Measurements from ENCODE around the gene GPR27. TPM values are rescaled to one million over a fixed set of nuclear protein-coding genes. Genes with fewer than 3 reads are reported as not detected.

Gene GPR27
- total RNA-seq, 3 donors from 2014 or later (not counting 1 experiment from before 2014, with no cell fraction given), result 0.14 to 2.8 TPM; not detected in 1

- Mint-ChIP-seq H3K4me3 (no peak overlapping the region), H3K27ac (no peak overlapping the region), H3K9me3 (peaks cover 4 to 12% of the 10 kb centered on the region in 2 donors), H3K36me3 (peaks cover 23% of the 10 kb centered on the region), H3K27me3 (ENCODE audit: low read depth in 2 of 2) (peaks cover 19 to 37% of the 10 kb centered on the region in 2 donors), H3K4me1 (no peaks in the 10 kb centered on the region)
- Histone ChIP-seq H3K4me1 (ENCODE audit: control insufficient read depth, insufficient read depth, low read length) (no peaks in the 10 kb centered on the region), H3K4me3 (ENCODE audit: low read length) (no peak overlapping the region), H3K27me3 (ENCODE audit: control insufficient read depth, insufficient read depth, low read length) (no peaks in the 10 kb centered on the region), H3K27ac (ENCODE audit: low read length) (no peak overlapping the region), H3K36me3 (ENCODE audit: control insufficient read depth, insufficient read depth, low read length) (no peaks in the 10 kb centered on the region), H3K9me3 (ENCODE audit: control insufficient read depth, insufficient read depth, low read length) (no peaks in the 10 kb centered on the region)
- no peak for DNase-seq
- TF ChIP-seq CTCF (IDR thresholded peaks at IDR 0.05), result no peak
- ATAC-seq, result no peak
- intact Hi-C loops (cut with micrococcal nuclease), result no loop called here
- WGBS (ENCODE audit: insufficient coverage), result 88% methylated on average over 1 of the region's 3 CpGs
Measured at GRCh38 chr3:71744738-71745137, 8.9 kb upstream of the GPR27 start.

- H3K36me3 Mint-ChIP-seq, result no peaks in the 10 kb centered on the region
- Histone ChIP-seq H3K9me3 (ENCODE audit: control insufficient read depth, insufficient read depth, low read length) (no peaks in the 10 kb centered on the region), H3K4me1 (ENCODE audit: control insufficient read depth, insufficient read depth, low read length) (peaks cover 4% of the 10 kb centered on the region), H3K36me3 (ENCODE audit: control insufficient read depth, insufficient read depth, low read length) (no peaks in the 10 kb centered on the region), H3K4me3 (ENCODE audit: low read length) (no peak overlapping the region), H3K27me3 (ENCODE audit: control insufficient read depth, insufficient read depth, low read length) (peaks cover 15% of the 10 kb centered on the region), H3K27ac (ENCODE audit: low read length) (no peak overlapping the region)
- peaks cover 45 to 61% of the 10 kb centered on the region in 2 donors for H3K27me3 Mint-ChIP-seq (ENCODE audit: low read depth in 2 of 2)
- DNase-seq, result no peak
- intact Hi-C loops (cut with micrococcal nuclease), result no loop called here
- no peaks in the 10 kb centered on the region for H3K4me1 Mint-ChIP-seq
- H3K27ac Mint-ChIP-seq, result no peak overlapping the region
- H3K4me3 Mint-ChIP-seq, result no peak overlapping the region
- TF ChIP-seq CTCF (IDR thresholded peaks at IDR 0.05), result no peak
- 93% methylated on average over 4 of the region's 4 CpGs for WGBS (ENCODE audit: insufficient coverage)
- H3K9me3 Mint-ChIP-seq, result no peaks in the 10 kb centered on the region
- ATAC-seq, result no peak
Measured at GRCh38 chr3:71751602-71752001, 2.1 kb upstream of the GPR27 start.

GRCh38 chr3:71752831-71753700, 589 bp upstream of the GPR27 start:
- H3K4me3 ChIP-seq (ENCODE audit: low read length), result no peak overlapping the region

More at GRCh38 chr3:71752831-71753700, 589 bp upstream of the GPR27 start:
- WGBS (ENCODE audit: insufficient coverage), result 10% methylated on average over 67 of the region's 68 CpGs
- peaks cover 4% of the 10 kb centered on the region for H3K4me1 ChIP-seq (ENCODE audit: control insufficient read depth, insufficient read depth, low read length)
- Mint-ChIP-seq H3K27me3 (ENCODE audit: low read depth in 2 of 2) (peaks cover 53 to 69% of the 10 kb centered on the region in 2 donors), H3K4me3 (peak overlapping the region; percentile 70), H3K27ac (no peak overlapping the region), H3K9me3 (no peaks in the 10 kb centered on the region), H3K36me3 (no peaks in the 10 kb centered on the region), H3K4me1 (no peaks in the 10 kb centered on the region)
- TF ChIP-seq CTCF (IDR thresholded peaks at IDR 0.05), result no peak
- ATAC-seq, result peak in 1 of 3 donors; percentile 8
- peak in 1 of 2 donors; percentile 12 for DNase-seq
- H3K27ac ChIP-seq (ENCODE audit: low read length), result no peak overlapping the region
- intact Hi-C loops (cut with micrococcal nuclease), result no loop called here
- H3K9me3 ChIP-seq (ENCODE audit: control insufficient read depth, insufficient read depth, low read length), result no peaks in the 10 kb centered on the region
- no peaks in the 10 kb centered on the region for H3K36me3 ChIP-seq (ENCODE audit: control insufficient read depth, insufficient read depth, low read length)
- peaks cover 15% of the 10 kb centered on the region for H3K27me3 ChIP-seq (ENCODE audit: control insufficient read depth, insufficient read depth, low read length)

Data from natural killer cell (primary cell).